Suprapubic skin (tissue), 4 donors: ENCODE results near the gene NTMT1.

Experiments
- CTCF ChIP-seq, 2 donors: fragments of 200-600 bp in 1 of 2; fragments of 450-650 bp in 1 of 2; sonication (generic) in 1 of 2; IDR thresholded peaks; one replicate each; pipeline ENCODE4 v1.5.1; 2016 to 2019; ENCODE audit warnings: antibody characterized with exemption in 2 of 2, mild to moderate bottlenecking in 1 of 2, moderate library complexity in 1 of 2
- EP300 ChIP-seq: sonication (generic); formaldehyde crosslinking; IDR thresholded peaks from one replicate; pipeline ENCODE4 v1.6.1; 2017; ENCODE audit warnings: antibody characterized with exemption
- POLR2A ChIP-seq, 2 donors: fragments of 450-650 bp; IDR thresholded peaks; one replicate each; pipeline ENCODE4 v1.6.1; 2017; ENCODE audit warnings: antibody characterized with exemption in 2 of 2, mild to moderate bottlenecking in 2 of 2, moderate library complexity in 2 of 2
- POLR2AphosphoS5 ChIP-seq, 3 donors: sonication (generic); formaldehyde crosslinking; IDR thresholded peaks; one replicate each; pipeline ENCODE4 v1.6.1; 2017; ENCODE audit warnings: antibody characterized with exemption in 3 of 3

- TF ChIP-seq POLR2AphosphoS5 (IDR thresholded peaks at IDR 0.05) (no peak), CTCF (IDR thresholded peaks at IDR 0.05) (no peak), POLR2A (IDR thresholded peaks at IDR 0.05) (no peak), EP300 (no peak)
Observed at GRCh38 chr9:129644902-129645301, 18.9 kb downstream of the NTMT1 start.
